ENCODE measurements around the gene SLC23A3. TPM values are rescaled to one million over a fixed set of nuclear protein-coding genes. Genes with fewer than 3 reads are reported as not detected.
A peak's percentile ranks its signal among the peaks of the same experiment; 100 is the strongest.

Gene SLC23A3
- total and polyA plus RNA-seq, 9 of the 15 experiments (the other 6 are each of a cell fraction or from before 2014, with no cell fraction given): 0.06 to 0.64 (median 0.16) TPM

DNA sequence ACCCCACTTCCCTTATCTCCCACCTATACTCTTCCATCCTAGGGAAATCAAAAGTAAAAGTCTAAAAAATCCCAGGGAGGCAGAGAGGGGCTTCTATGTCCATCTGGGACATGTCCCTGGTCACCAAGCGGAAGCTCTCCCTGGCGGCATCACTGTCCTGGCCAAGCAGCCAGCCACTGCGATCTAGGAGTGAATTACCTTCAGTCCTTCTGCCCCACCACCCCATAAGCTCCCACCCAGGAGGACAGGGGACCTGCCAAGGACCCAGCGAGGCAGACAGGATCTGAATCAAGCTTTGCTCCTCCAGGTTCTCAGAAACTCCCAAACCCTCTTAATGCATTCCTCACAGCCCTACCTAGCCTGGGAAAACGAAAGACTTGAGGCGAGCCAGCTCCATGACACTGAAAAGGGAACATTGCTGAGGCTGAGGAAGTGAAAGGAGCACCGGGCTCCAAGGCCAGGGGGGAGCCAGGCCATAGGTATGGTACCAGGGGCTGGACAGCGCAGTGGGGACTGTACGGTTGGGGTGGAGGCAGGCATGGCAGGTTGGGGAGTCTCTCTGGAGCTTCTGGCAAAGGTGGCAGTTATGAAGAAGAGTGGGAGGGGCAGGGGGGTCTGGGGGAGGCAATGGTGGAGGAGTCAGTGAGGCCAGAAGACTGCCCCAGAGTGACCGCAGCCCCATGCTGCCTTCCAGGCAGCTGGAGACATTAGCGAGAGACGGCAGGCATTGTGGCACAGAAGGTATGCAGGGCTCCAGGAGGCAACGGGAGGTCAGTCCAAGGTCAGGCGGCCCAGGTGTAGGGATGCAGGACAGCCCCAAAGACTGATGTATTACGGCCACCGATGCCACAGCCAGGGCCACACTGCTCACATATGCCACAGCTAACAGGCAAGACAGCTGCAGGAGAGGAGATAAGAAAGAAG is 2.7 kb upstream of the SLC23A3 start (continued):
- TF ChIP-seq, protein P1, sequence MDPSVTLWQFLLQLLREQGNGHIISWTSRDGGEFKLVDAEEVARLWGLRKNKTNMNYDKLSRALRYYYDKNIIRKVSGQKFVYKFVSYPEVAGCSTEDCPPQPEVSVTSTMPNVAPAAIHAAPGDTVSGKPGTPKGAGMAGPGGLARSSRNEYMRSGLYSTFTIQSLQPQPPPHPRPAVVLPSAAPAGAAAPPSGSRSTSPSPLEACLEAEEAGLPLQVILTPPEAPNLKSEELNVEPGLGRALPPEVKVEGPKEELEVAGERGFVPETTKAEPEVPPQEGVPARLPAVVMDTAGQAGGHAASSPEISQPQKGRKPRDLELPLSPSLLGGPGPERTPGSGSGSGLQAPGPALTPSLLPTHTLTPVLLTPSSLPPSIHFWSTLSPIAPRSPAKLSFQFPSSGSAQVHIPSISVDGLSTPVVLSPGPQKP (CRISPR knock-in tag; IDR thresholded peaks at IDR 0.05): no peak

DNA sequence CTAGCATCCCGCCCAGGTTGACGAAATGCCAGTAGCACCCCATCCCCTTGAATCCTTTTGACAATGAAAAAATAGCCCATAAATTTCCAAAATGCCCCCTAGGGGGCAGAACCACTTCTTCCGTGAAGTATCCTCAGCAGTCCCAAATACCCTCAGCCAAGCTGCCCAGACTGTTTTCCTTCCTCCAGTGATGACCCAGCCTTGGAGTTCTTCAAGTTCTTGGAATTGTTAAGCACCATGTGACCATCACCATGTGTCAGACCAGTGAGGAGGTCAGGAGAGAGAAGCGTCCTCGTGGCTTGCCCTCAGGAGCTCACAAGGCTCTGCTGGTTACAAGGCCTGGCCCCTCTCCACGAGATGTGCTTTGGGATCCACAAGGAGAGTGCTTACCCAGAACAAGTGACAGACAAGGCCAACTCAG is 1.4 kb upstream of the SLC23A3 start:
- Histone ChIP-seq H3K9me3 (replicated peaks; ENCODE audit: control insufficient read depth, insufficient read depth, low read depth, low read length) (no peaks in the 10 kb centered on the region), H2AFZ (ENCODE audit: low read depth, low read length) (no peak overlapping the region), H3K9me1 (ENCODE audit: control insufficient read depth, insufficient read depth, low read length) (no peaks in the 10 kb centered on the region), H3K4me1 (replicated peaks in 1 of 2; ENCODE audit: control insufficient read depth in 2 of 2, insufficient read depth in 2 of 2, low read length in 2 of 2) (peaks cover 6% of the 10 kb centered on the region in 2 experiments; a peak in 3 of 5 replicates), H3K36me3 (ENCODE audit: control insufficient read depth, insufficient read depth, low read length) (peaks cover 29% of the 10 kb centered on the region; the same call in 2 of the 3 replicates), H3K27me3 (ENCODE audit: control insufficient read depth in 2 of 2, insufficient read depth in 2 of 2, low read length in 2 of 2) (no peaks in the 10 kb centered on the region), H3K79me2 (ENCODE audit: control insufficient read depth, insufficient read depth, low read length) (peaks cover 9% of the 10 kb centered on the region), H3K4me2 (ENCODE audit: insufficient read depth, low read length) (no peak overlapping the region), H3K9ac (ENCODE audit: insufficient read depth in 1 of 2, low read depth in 2 of 2, low read length in 2 of 2) (peak overlapping the region in 1 of 2 experiments; percentile 11; a peak in 1 of 4 replicates), H3K4me3 (no peak overlapping the region), H4K20me1 (replicated peaks; ENCODE audit: control insufficient read depth, insufficient read depth, low read length) (no peaks in the 10 kb centered on the region), H3K27ac (ENCODE audit: extremely low read depth, low read depth, low read length) (no peak overlapping the region; the same call in 2 of the 3 replicates)
- no TSS peak for BruUV-seq (replicated peaks)
- POLR2A ChIA-PET: interaction anchor here (0.6 to 1.5 kb wide), 4 partner anchors 38 to 1118 kb away, joined by 3 read pairs; partner anchors contain the start of genes GLB1L and STK16
- DNase-seq (ENCODE audit: extremely low read depth in 1 of 4, low spot score in 3 of 4): peak; percentile 41 to 59 (median 44)
- 31% methylated on average over 5 of the region's 6 CpGs for WGBS (ENCODE audit: insufficient coverage, low coverage, missing lambda C conversion rate)
- CTCF ChIA-PET (ENCODE audit: low intra/inter-chr PET ratio): interaction anchor here (0.9 to 1.0 kb wide), 2 partner anchors 123 to 127 kb away, joined by 3 to 5 read pairs; no protein-coding TSS in a partner anchor
- FAIRE-seq: peak; percentile 73
- intact Hi-C loops (cut with micrococcal nuclease): loop anchor here (1.0 kb wide), 1 partner anchor 127 kb away; no protein-coding TSS in a partner anchor
- in situ Hi-C loops (cut with MboI): loop anchor here (5.0 kb wide), 2 partner anchors 36 to 121 kb away; partner anchors contain the start of gene ZFAND2B
- ATAC-seq: peak; percentile 82
- TF ChIP-seq, protein P2, sequence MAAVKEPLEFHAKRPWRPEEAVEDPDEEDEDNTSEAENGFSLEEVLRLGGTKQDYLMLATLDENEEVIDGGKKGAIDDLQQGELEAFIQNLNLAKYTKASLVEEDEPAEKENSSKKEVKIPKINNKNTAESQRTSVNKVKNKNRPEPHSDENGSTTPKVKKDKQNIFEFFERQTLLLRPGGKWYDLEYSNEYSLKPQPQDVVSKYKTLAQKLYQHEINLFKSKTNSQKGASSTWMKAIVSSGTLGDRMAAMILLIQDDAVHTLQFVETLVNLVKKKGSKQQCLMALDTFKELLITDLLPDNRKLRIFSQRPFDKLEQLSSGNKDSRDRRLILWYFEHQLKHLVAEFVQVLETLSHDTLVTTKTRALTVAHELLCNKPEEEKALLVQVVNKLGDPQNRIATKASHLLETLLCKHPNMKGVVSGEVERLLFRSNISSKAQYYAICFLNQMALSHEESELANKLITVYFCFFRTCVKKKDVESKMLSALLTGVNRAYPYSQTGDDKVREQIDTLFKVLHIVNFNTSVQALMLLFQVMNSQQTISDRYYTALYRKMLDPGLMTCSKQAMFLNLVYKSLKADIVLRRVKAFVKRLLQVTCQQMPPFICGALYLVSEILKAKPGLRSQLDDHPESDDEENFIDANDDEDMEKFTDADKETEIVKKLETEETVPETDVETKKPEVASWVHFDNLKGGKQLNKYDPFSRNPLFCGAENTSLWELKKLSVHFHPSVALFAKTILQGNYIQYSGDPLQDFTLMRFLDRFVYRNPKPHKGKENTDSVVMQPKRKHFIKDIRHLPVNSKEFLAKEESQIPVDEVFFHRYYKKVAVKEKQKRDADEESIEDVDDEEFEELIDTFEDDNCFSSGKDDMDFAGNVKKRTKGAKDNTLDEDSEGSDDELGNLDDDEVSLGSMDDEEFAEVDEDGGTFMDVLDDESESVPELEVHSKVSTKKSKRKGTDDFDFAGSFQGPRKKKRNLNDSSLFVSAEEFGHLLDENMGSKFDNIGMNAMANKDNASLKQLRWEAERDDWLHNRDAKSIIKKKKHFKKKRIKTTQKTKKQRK (IDR thresholded peaks at IDR 0.05; ENCODE audit: borderline replicate concordance, low read depth, low read length): no peak
- no peak for TF ChIP-seq IFI16 (CRISPR knock-in tag; IDR thresholded peaks at IDR 0.05)
- 0 out of 2 replicates have a peak, but pooled peaks have one; percentile 26 for TF ChIP-seq POLR2AphosphoS5 (IDR thresholded peaks at IDR 0.05; ENCODE audit: control insufficient read depth, insufficient read depth, low read depth, low read length)
- TF ChIP-seq, protein P3, sequence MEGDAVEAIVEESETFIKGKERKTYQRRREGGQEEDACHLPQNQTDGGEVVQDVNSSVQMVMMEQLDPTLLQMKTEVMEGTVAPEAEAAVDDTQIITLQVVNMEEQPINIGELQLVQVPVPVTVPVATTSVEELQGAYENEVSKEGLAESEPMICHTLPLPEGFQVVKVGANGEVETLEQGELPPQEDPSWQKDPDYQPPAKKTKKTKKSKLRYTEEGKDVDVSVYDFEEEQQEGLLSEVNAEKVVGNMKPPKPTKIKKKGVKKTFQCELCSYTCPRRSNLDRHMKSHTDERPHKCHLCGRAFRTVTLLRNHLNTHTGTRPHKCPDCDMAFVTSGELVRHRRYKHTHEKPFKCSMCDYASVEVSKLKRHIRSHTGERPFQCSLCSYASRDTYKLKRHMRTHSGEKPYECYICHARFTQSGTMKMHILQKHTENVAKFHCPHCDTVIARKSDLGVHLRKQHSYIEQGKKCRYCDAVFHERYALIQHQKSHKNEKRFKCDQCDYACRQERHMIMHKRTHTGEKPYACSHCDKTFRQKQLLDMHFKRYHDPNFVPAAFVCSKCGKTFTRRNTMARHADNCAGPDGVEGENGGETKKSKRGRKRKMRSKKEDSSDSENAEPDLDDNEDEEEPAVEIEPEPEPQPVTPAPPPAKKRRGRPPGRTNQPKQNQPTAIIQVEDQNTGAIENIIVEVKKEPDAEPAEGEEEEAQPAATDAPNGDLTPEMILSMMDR (IDR thresholded peaks at IDR 0.05 in 2 of 3, conservative IDR thresholded peaks at IDR 0.05 in 1 of 3; ENCODE audit: insufficient read depth in 2 of 3, low read depth in 1 of 3, low read length in 3 of 3): peak; percentile 50 to 75 (median 72)
- TF ChIP-seq ZKSCAN8 (CRISPR knock-in tag; IDR thresholded peaks at IDR 0.05): no peak
- TF ChIP-seq, protein P4, sequence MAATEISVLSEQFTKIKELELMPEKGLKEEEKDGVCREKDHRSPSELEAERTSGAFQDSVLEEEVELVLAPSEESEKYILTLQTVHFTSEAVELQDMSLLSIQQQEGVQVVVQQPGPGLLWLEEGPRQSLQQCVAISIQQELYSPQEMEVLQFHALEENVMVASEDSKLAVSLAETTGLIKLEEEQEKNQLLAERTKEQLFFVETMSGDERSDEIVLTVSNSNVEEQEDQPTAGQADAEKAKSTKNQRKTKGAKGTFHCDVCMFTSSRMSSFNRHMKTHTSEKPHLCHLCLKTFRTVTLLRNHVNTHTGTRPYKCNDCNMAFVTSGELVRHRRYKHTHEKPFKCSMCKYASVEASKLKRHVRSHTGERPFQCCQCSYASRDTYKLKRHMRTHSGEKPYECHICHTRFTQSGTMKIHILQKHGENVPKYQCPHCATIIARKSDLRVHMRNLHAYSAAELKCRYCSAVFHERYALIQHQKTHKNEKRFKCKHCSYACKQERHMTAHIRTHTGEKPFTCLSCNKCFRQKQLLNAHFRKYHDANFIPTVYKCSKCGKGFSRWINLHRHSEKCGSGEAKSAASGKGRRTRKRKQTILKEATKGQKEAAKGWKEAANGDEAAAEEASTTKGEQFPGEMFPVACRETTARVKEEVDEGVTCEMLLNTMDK (IDR thresholded peaks at IDR 0.05; ENCODE audit: borderline replicate concordance, insufficient read depth, low read depth, low read length, poor library complexity, severe bottlenecking): peak; percentile 17
